ENCODE results near the gene KDM4C. TPM values are rescaled to one million over a fixed set of nuclear protein-coding genes. Genes with fewer than 3 reads are reported as not detected.

Gene KDM4C
- total RNA-seq, 1 experiment from 2014 or later: 13.5 TPM

- no peak for DNase-seq (ENCODE audit: extremely low read depth, low read depth)
Observed at GRCh38 chr9:6852243-6852963, 94.6 kb downstream of the KDM4C start.

GRCh38 chr9:6855860-6856259, 98.1 kb downstream of the KDM4C start:
- no peak for DNase-seq (ENCODE audit: extremely low read depth, low read depth)

- no peak for DNase-seq (ENCODE audit: extremely low read depth, low read depth)
Observed at GRCh38 chr9:6864102-6864501, 106.3 kb downstream of the KDM4C start.

GRCh38 chr9:6869081-6869948, 111.5 kb downstream of the KDM4C start:
- DNase-seq (ENCODE audit: extremely low read depth, low read depth): no peak

GRCh38 chr9:6870149-6870548, 112.4 kb downstream of the KDM4C start:
- DNase-seq (ENCODE audit: extremely low read depth, low read depth): no peak

GRCh38 chr9:6870650-6871477, 113.1 kb downstream of the KDM4C start:
- no peak for DNase-seq (ENCODE audit: extremely low read depth, low read depth)

GRCh38 chr9:6873857-6874256, 116.1 kb downstream of the KDM4C start:
- no peak for DNase-seq (ENCODE audit: extremely low read depth, low read depth)

- no peak for DNase-seq (ENCODE audit: extremely low read depth, low read depth)
Observed at GRCh38 chr9:6876195-6876894, 118.6 kb downstream of the KDM4C start.

- DNase-seq (ENCODE audit: extremely low read depth, low read depth): no peak
Observed at GRCh38 chr9:6877671-6878161, 119.9 kb downstream of the KDM4C start.

GRCh38 chr9:6880626-6881025, 122.9 kb downstream of the KDM4C start:
- DNase-seq (ENCODE audit: extremely low read depth, low read depth): no peak

- no peak for DNase-seq (ENCODE audit: extremely low read depth, low read depth)
Observed at GRCh38 chr9:6884101-6884500, 126.3 kb downstream of the KDM4C start.

- no peak for DNase-seq (ENCODE audit: extremely low read depth, low read depth)
Observed at GRCh38 chr9:6884990-6885389, 127.2 kb downstream of the KDM4C start.

- DNase-seq (ENCODE audit: extremely low read depth, low read depth): no peak
Observed at GRCh38 chr9:6887051-6887450, 129.3 kb downstream of the KDM4C start.

- no peak for DNase-seq (ENCODE audit: extremely low read depth, low read depth)
Observed at GRCh38 chr9:6889868-6890267, 132.1 kb downstream of the KDM4C start.

GRCh38 chr9:6893350-6894131, 135.8 kb downstream of the KDM4C start:
- no peak for DNase-seq (ENCODE audit: extremely low read depth, low read depth)

- no peak for DNase-seq (ENCODE audit: extremely low read depth, low read depth)
Observed at GRCh38 chr9:6894135-6894534, 136.4 kb downstream of the KDM4C start.

GRCh38 chr9:6895754-6896153, 138.0 kb downstream of the KDM4C start:
- DNase-seq (ENCODE audit: extremely low read depth, low read depth): no peak

GRCh38 chr9:6896562-6896961, 138.8 kb downstream of the KDM4C start:
- DNase-seq (ENCODE audit: extremely low read depth, low read depth): no peak

- DNase-seq (ENCODE audit: extremely low read depth, low read depth): no peak
Observed at GRCh38 chr9:6897207-6897822, 139.5 kb downstream of the KDM4C start.

Measured in NCI-H460 (cell line).